ENCODE measurements around the gene TTYH1.

The TTYH1 gene

GRCh38 chr19:54420383-54421168 lies 5.3 kb downstream of the TTYH1 start:
- no peak overlapping the region for H3K27ac ChIP-seq
- TF ChIP-seq, protein P1, sequence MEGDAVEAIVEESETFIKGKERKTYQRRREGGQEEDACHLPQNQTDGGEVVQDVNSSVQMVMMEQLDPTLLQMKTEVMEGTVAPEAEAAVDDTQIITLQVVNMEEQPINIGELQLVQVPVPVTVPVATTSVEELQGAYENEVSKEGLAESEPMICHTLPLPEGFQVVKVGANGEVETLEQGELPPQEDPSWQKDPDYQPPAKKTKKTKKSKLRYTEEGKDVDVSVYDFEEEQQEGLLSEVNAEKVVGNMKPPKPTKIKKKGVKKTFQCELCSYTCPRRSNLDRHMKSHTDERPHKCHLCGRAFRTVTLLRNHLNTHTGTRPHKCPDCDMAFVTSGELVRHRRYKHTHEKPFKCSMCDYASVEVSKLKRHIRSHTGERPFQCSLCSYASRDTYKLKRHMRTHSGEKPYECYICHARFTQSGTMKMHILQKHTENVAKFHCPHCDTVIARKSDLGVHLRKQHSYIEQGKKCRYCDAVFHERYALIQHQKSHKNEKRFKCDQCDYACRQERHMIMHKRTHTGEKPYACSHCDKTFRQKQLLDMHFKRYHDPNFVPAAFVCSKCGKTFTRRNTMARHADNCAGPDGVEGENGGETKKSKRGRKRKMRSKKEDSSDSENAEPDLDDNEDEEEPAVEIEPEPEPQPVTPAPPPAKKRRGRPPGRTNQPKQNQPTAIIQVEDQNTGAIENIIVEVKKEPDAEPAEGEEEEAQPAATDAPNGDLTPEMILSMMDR (conservative IDR thresholded peaks at IDR 0.05): no peak
- no peak for TF ChIP-seq ZFX (IDR thresholded peaks at IDR 0.05)

- no peak overlapping the region for H3K27ac ChIP-seq
- no peak for TF ChIP-seq ZFX (IDR thresholded peaks at IDR 0.05)
- TF ChIP-seq, protein P1 (conservative IDR thresholded peaks at IDR 0.05): no peak
Measured at GRCh38 chr19:54421169-54421516, 5.9 kb downstream of the TTYH1 start.

DNA sequence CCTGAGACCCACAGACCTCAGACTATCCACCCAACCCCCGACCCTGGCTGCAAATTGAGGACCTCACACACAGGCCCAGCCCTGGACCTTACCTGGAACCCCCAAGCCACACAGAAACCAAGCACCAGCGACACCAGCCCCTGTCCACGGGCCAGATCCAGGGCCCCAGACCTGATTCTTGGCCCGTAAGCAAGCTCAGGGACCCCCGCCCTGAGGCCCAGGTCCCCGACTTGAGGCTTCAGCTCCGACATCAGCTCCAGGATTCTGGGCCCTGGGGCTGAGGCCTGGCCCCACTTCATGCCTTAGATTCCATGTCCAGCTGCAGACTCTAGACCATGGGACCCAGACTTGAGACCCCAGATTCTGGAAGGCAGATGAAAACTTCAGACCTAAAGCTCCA lies 6.3 kb downstream of the TTYH1 start:
- no peak overlapping the region for H3K27ac ChIP-seq
- TF ChIP-seq, protein P1 (conservative IDR thresholded peaks at IDR 0.05): no peak
- no peak for TF ChIP-seq ZFX (IDR thresholded peaks at IDR 0.05)

DNA sequence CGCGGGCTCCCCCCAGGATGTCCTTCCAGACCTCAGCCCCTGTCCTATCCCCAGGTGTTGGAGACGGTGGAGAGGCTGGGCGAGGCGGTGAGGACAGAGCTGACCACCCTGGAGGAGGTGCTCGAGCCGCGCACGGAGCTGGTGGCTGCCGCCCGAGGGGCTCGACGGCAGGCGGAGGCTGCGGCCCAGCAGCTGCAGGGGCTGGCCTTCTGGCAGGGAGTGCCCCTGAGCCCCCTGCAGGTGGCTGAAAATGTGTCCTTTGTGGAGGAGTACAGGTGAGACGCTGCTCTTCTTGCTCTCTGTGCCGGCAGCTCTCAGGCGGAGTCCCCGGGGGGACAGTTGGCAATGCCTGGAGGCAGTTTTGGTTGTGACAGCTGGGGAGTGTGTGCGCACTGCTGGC lies 6.9 kb downstream of the TTYH1 start:
- TF ChIP-seq, protein P1 (conservative IDR thresholded peaks at IDR 0.05): no peak
- no peak for TF ChIP-seq ZFX (IDR thresholded peaks at IDR 0.05)
- no peak overlapping the region for H3K27ac ChIP-seq

- TF ChIP-seq ZFX (IDR thresholded peaks at IDR 0.05): no peak
- TF ChIP-seq, protein P1 (conservative IDR thresholded peaks at IDR 0.05): no peak
- H3K27ac ChIP-seq: no peak overlapping the region
Measured at GRCh38 chr19:54424201-54424600, 8.9 kb downstream of the TTYH1 start.

DNA sequence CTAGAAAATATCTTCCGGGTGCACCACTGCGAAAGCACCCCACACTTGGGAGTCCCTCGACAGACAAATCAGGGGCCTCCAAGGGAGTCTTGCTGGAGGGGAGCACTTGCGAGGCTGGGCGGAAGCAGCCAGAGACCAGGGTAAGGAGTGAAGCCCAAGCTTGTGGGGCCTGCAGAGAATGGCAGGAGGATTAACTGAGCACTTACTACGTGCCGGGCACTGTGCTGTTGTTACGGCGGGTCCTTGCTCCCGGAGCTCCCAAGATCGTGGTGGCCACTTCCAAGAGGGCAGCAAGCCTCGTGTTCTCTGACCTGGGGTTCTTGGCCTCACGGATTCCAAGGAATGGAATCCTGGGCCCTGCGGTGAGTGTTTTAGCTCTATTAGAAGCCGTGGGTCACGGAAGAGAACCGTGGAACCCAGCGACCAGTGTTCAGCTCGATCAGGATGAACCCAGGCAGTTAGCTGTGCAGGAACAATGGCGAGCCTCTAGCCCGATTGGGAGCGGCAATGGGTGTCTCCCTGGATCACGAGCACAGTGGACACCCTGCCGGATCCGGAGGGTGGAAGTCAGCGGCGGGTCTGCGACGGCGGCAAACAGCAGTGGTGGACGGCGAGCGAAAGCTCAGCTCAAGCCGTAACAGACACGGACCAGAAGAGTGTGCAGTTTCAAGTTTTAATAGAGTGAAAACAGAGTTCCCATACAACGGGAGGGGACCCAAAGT lies 9.6 kb downstream of the TTYH1 start:
- TF ChIP-seq, protein P1 (conservative IDR thresholded peaks at IDR 0.05): no peak
- TF ChIP-seq ZFX (IDR thresholded peaks at IDR 0.05): no peak
- H3K27ac ChIP-seq: no peak overlapping the region

DNA sequence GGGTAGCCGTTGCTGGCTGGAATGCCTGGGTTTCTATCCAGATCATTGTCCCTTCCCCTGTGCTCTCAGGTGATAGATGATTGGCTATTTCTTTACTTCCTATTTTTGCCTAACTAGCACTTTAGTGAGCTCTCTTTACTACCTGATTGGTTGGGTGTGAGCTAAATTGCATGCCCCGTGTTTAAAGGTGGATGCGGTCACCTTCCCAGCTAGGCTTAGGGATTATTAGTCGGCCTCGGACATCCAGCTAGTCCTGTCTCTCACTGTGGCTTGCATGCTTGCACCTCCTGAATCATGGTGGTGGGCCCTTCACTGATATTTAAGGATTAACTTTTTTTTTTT lies 10.1 kb downstream of the TTYH1 start:
- TF ChIP-seq ZFX (IDR thresholded peaks at IDR 0.05): no peak
- TF ChIP-seq, protein P1 (conservative IDR thresholded peaks at IDR 0.05): no peak
- H3K27ac ChIP-seq: no peak overlapping the region
